K562 (cell line): ENCODE results near the gene NIM1K. TPM values are rescaled to one million over a fixed set of nuclear protein-coding genes. Genes with fewer than 3 reads are reported as not detected.

ENCODE experiments used
- ATAC-seq: fragments of 200-7000 bp; cut with Tn5 transposase; 3 replicates; pipeline ENCODE4 v1.9.1; 2020; ENCODE audit warnings: moderate library complexity
- BruUV-seq: library from RNA; stranded (reverse); fragments of 400-500 nt; replicated peaks from 2 replicates; lab custom pipeline; 2021; lab: Mats Ljungman, UMichigan
- CTCF ChIA-PET: fragments of 300-600 bp; formaldehyde crosslinking; extraction: SDS; loops from one replicate; lab custom pipeline; 2021; ENCODE audit warnings: low intra/inter-chr PET ratio; lab: Yijun Ruan, JAX
- POLR2A ChIA-PET: fragments of 300-600, 350-650 bp; sonication (Branson Sonifier 250); formaldehyde crosslinking; extraction: SDS; loops from one replicate; lab custom pipeline; 2021; ENCODE audit warnings: antibody characterized with exemption, inconsistent platforms; lab: Yijun Ruan, JAX
- DNase-seq, 4 experiments: peaks; one replicate each; pipeline versions ENCODE4 v3.0.0 to v3.0.0-alpha.2; 2011 to 2018; ENCODE audit warnings: low spot score in 3 of 4, mixed read lengths in 3 of 4; ENCODE audit errors: extremely low read depth in 1 of 4
- FAIRE-seq: peaks from 2 replicates; lab custom pipeline; 2011; peaks lifted over from hg19 to GRCh38; lab: Jason Lieb, UNC
- H2AFZ ChIP-seq: 2 replicates; pipeline ENCODE4 v1.6.0; 2011; ENCODE audit warnings: low read depth, low read length, control low read depth, inconsistent platforms
- H3K27ac ChIP-seq: fragments of 200-600 bp; 3 replicates; pipeline ENCODE4 v1.8.0; 2011; ENCODE audit warnings: low read depth, mild to moderate bottlenecking, control low read depth, inconsistent platforms, low read length, moderate library complexity, mixed read lengths; ENCODE audit errors: extremely low read depth
- H3K27me3 ChIP-seq, 2 experiments: fragments of 300-600 bp in 1 of 2; 2 replicates in 1 of 2; 3 replicates in 1 of 2; pipeline versions ENCODE4 v1.6.0 to v1.8.0; 2011; ENCODE audit warnings: inconsistent platforms in 2 of 2, low read length in 2 of 2, mild to moderate bottlenecking in 1 of 2, mixed read lengths in 1 of 2, moderate library complexity in 1 of 2; ENCODE audit not compliant: control insufficient read depth in 2 of 2, insufficient read depth in 2 of 2
- H3K36me3 ChIP-seq: fragments of 300-600 bp; 3 replicates; pipeline ENCODE4 v1.8.0; 2011; ENCODE audit warnings: mild to moderate bottlenecking, low read length, inconsistent platforms; ENCODE audit not compliant: control insufficient read depth, insufficient read depth
- H3K4me1 ChIP-seq, 2 experiments: fragments of 200-600 bp in 1 of 2; replicated peaks in 1 of 2; 2 replicates in 1 of 2; 3 replicates in 1 of 2; pipeline versions ENCODE4 v1.5.1 to v1.8.0; 2011; ENCODE audit warnings: inconsistent platforms in 2 of 2, low read length in 2 of 2, mild to moderate bottlenecking in 1 of 2, mixed read lengths in 1 of 2, moderate library complexity in 1 of 2; ENCODE audit not compliant: control insufficient read depth in 2 of 2, insufficient read depth in 2 of 2
- H3K4me2 ChIP-seq: 2 replicates; pipeline ENCODE4 v1.6.1; 2011; ENCODE audit warnings: low read length, control low read depth, inconsistent platforms, mixed read lengths; ENCODE audit not compliant: insufficient read depth
- H3K4me3 ChIP-seq: fragments of 200-600 bp; sonication (generic), shearing (Covaris generic); 2 replicates; pipeline ENCODE4 v1.5.1; 2016; ENCODE audit warnings: control low read depth, inconsistent platforms
- H3K79me2 ChIP-seq: fragments of 200-600 bp; 3 replicates; pipeline ENCODE4 v1.8.0; 2011; ENCODE audit warnings: low read length, inconsistent platforms; ENCODE audit not compliant: control insufficient read depth, insufficient read depth
- H3K9ac ChIP-seq, 2 experiments: 2 replicates each; pipeline versions ENCODE4 v1.6.0 to v1.6.1; 2011; ENCODE audit warnings: low read depth in 2 of 2, low read length in 2 of 2, control low read depth in 1 of 2, inconsistent platforms in 1 of 2, mild to moderate bottlenecking in 1 of 2, mixed read lengths in 1 of 2; ENCODE audit not compliant: insufficient read depth in 1 of 2
- H3K9me1 ChIP-seq: one replicate; pipeline ENCODE4 v1.6.0; 2011; ENCODE audit warnings: inconsistent platforms, mild to moderate bottlenecking, low read length, moderate library complexity; ENCODE audit not compliant: control insufficient read depth, insufficient read depth
- H3K9me3 ChIP-seq: replicated peaks from 2 replicates; pipeline ENCODE4 v1.5.1; 2011; ENCODE audit warnings: low read depth, low read length, inconsistent platforms; ENCODE audit not compliant: control insufficient read depth, insufficient read depth
- H4K20me1 ChIP-seq: replicated peaks from 2 replicates; pipeline ENCODE4 v1.6.1; 2011; ENCODE audit warnings: low read length, inconsistent platforms, mixed read lengths; ENCODE audit not compliant: control insufficient read depth, insufficient read depth
- DIDO1 ChIP-seq: fragments of 450-650 bp; IDR thresholded peaks from 2 replicates; pipeline ENCODE4 v1.6.1; 2016; ENCODE audit warnings: low read depth, missing biosample characterization, missing genetic modification characterization
- E2F5 ChIP-seq: sonication (generic); formaldehyde crosslinking; IDR thresholded peaks from 2 replicates; pipeline ENCODE4 v1.8.0; 2022; ENCODE audit warnings: mild to moderate bottlenecking, missing genetic modification reagents
- FOSL1 ChIP-seq: fragments of 200-800 bp; sonication (Bioruptor generic); conservative IDR thresholded peaks from 2 replicates; pipeline ENCODE4 v1.6.1; 2016; ENCODE audit warnings: missing genetic modification characterization, missing compliant biosample characterization
- SIRT6 ChIP-seq: IDR thresholded peaks from one replicate; pipeline ENCODE4 v1.6.1; 2012; ENCODE audit warnings: low read depth, mild to moderate bottlenecking, control low read depth, inconsistent platforms, low read length, moderate library complexity
- TBP ChIP-seq: optimal IDR thresholded peaks from 2 replicates; pipeline ENCODE3; 2011; ENCODE audit warnings: low read depth, low read length, improper control_type of control experiment
- TRIM24 ChIP-seq, 2 experiments: fragments of 450-650 bp; IDR thresholded peaks; 2 replicates each; pipeline ENCODE4 v1.6.1; 2016
- WHSC1 ChIP-seq: IDR thresholded peaks from one replicate; pipeline ENCODE4 v1.6.1; 2012; ENCODE audit warnings: low read length, control low read depth, inconsistent platforms
- XRCC4 ChIP-seq: IDR thresholded peaks from one replicate; pipeline ENCODE4 v1.6.1; 2011; ENCODE audit not compliant: insufficient read depth, insufficient read length; ENCODE audit errors: extremely low read depth
- ZFX ChIP-seq: sonication (generic); formaldehyde crosslinking; IDR thresholded peaks from 2 replicates; pipeline ENCODE4 v1.8.0; 2022; ENCODE audit warnings: mild to moderate bottlenecking, missing genetic modification reagents, moderate library complexity
- WGBS: fragments of 100-300 bp; shearing (Covaris generic); methylation state at CpG from one replicate; pipeline ENCODE4 v1.1.6; 2016; ENCODE audit warnings: low coverage, mixed read lengths; ENCODE audit not compliant: insufficient coverage; ENCODE audit errors: missing lambda C conversion rate; 5-methylcytosine and 5-hydroxymethylcytosine counted together
- in situ Hi-C: fragments of 300-500 bp; cut with MboI; formaldehyde crosslinking; loops from 4 replicates; pipeline ENCODE4 v1.15.0; 2018; ENCODE audit warnings: inconsistent platforms, mixed read lengths
- intact Hi-C: fragments of 100-400 bp; cut with micrococcal nuclease; formaldehyde crosslinking; loops from 2 replicates; pipeline ENCODE4 v1.14.2; 2022
- polyA plus RNA-seq, 8 experiments: library from polyadenylated mRNA; depleted of rRNA in 4 of 8; stranded (reverse) in 5 of 8; unstranded in 3 of 8; fragments of >200 nt; fragmentation: Nextera tagmentation in 2 of 8; fragmentation: Illumina TruSeq in 1 of 8; extraction: Ambion mirVana in 2 of 8; extraction: Trizol in 1 of 8; gene quantifications; 2 replicates each; pipeline versions ENCODE4 v1.2.1 to v1.2.3, GENCODE V29; 2011 to 2014; ENCODE audit warnings: inconsistent platforms in 1 of 8, missing spikeins in 1 of 8
- total RNA-seq, 7 experiments: library from RNA; depleted of rRNA in 6 of 7; stranded (reverse); fragments of >200 nt in 6 of 7; fragmentation: Illumina TruSeq in 2 of 7; extraction: Trizol in 2 of 7; gene quantifications; 2 replicates each; pipeline versions ENCODE4 v1.2.1 to v1.2.3, GENCODE V29; 2011 to 2021; ENCODE audit warnings: low replicate concordance in 1 of 7
- TF ChIP-seq, protein P1 (sequence below), 2 experiments: fragments of 450-650 bp in 1 of 2; sonication (generic) in 1 of 2; formaldehyde crosslinking in 1 of 2; IDR thresholded peaks in 1 of 2; conservative IDR thresholded peaks in 1 of 2; 2 replicates each; pipeline versions ENCODE4 v1.6.1 to v1.8.1; 2016 to 2023; ENCODE audit warnings: mild to moderate bottlenecking in 2 of 2, moderate library complexity in 2 of 2, inconsistent platforms in 1 of 2, missing genetic modification reagents in 1 of 2
- TF ChIP-seq, protein P2 (sequence below): sonication (generic); formaldehyde crosslinking; IDR thresholded peaks from 2 replicates; pipeline ENCODE4 v1.9.0; 2022; ENCODE audit warnings: mild to moderate bottlenecking, missing genetic modification reagents
- TF ChIP-seq, protein P3 (sequence below): fragments of 250-450 bp; sonication (Bioruptor Pico); IDR thresholded peaks from 2 replicates; pipeline ENCODE4 v1.8.0; 2021; ENCODE audit warnings: mild to moderate bottlenecking, moderate library complexity
- TF ChIP-seq, protein P4 (sequence below), 2 experiments: IDR thresholded peaks in 1 of 2; conservative IDR thresholded peaks in 1 of 2; 2 replicates each; pipeline ENCODE4 v1.6.1; 2016; ENCODE audit warnings: low read depth in 2 of 2, mild to moderate bottlenecking in 1 of 2, missing compliant biosample characterization in 1 of 2, missing genetic modification characterization in 1 of 2, moderate library complexity in 1 of 2
- TF ChIP-seq, protein P5 (sequence below), 2 experiments: fragments of 450-650 bp in 1 of 2; sonication (generic) in 1 of 2; formaldehyde crosslinking; conservative IDR thresholded peaks; 2 replicates each; pipeline versions ENCODE4 v1.4.0 to v1.8.1; 2020 to 2022; ENCODE audit warnings: mild to moderate bottlenecking in 1 of 2, missing genetic modification reagents in 1 of 2

Gene NIM1K
- total and polyA plus RNA-seq, 9 of the 15 experiments (the other 6 are each of a cell fraction or from before 2014, with no cell fraction given) = 0.03 to 0.34 (median 0.08) TPM; not detected in 3

- Histone ChIP-seq H3K4me1 (peaks cover 16 to 19% of the 10 kb centered on the region in 2 experiments; a peak in 4 of 5 replicates), H3K27me3 (no peaks in the 10 kb centered on the region), H3K4me2 (no peak overlapping the region), H3K9me1 (no peaks in the 10 kb centered on the region), H3K9me3 (peaks cover 9% of the 10 kb centered on the region; the same call in 1 of the 2 replicates), H3K36me3 (peaks cover 22% of the 10 kb centered on the region; the same call in 2 of the 3 replicates), H3K9ac (no peak overlapping the region), H3K4me3 (no peak overlapping the region), H3K27ac (no peak overlapping the region), H3K79me2 (peaks cover 31% of the 10 kb centered on the region), H2AFZ (no peak overlapping the region), H4K20me1 (peaks cover 20% of the 10 kb centered on the region)
- FAIRE-seq = no peak
- ChIA-PET POLR2A (no interaction called here), CTCF (no interaction called here)
- no TSS peak for BruUV-seq
- in situ Hi-C loops = no loop called here
- intact Hi-C loops = no loop called here
- WGBS = 83% methylated on average over 8 of the region's 8 CpGs
- DNase-seq = no peak
- ATAC-seq = no peak
- TF ChIP-seq, protein P1, sequence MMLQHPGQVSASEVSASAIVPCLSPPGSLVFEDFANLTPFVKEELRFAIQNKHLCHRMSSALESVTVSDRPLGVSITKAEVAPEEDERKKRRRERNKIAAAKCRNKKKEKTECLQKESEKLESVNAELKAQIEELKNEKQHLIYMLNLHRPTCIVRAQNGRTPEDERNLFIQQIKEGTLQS (IDR thresholded peaks at IDR 0.05) = peak; percentile 24; the same call in 1 of the 2 replicates
- TF ChIP-seq, protein P1 (CRISPR knock-in tag; conservative IDR thresholded peaks at IDR 0.05) = no peak
- TF ChIP-seq, protein P2, sequence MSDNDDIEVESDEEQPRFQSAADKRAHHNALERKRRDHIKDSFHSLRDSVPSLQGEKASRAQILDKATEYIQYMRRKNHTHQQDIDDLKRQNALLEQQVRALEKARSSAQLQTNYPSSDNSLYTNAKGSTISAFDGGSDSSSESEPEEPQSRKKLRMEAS (CRISPR knock-in tag) = no peak
- TF ChIP-seq FOSL1 = peak; percentile 63
- TF ChIP-seq, protein P3, sequence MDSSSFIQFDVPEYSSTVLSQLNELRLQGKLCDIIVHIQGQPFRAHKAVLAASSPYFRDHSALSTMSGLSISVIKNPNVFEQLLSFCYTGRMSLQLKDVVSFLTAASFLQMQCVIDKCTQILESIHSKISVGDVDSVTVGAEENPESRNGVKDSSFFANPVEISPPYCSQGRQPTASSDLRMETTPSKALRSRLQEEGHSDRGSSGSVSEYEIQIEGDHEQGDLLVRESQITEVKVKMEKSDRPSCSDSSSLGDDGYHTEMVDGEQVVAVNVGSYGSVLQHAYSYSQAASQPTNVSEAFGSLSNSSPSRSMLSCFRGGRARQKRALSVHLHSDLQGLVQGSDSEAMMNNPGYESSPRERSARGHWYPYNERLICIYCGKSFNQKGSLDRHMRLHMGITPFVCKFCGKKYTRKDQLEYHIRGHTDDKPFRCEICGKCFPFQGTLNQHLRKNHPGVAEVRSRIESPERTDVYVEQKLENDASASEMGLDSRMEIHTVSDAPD (CRISPR knock-in tag) = no peak
- TF ChIP-seq, protein P4, sequence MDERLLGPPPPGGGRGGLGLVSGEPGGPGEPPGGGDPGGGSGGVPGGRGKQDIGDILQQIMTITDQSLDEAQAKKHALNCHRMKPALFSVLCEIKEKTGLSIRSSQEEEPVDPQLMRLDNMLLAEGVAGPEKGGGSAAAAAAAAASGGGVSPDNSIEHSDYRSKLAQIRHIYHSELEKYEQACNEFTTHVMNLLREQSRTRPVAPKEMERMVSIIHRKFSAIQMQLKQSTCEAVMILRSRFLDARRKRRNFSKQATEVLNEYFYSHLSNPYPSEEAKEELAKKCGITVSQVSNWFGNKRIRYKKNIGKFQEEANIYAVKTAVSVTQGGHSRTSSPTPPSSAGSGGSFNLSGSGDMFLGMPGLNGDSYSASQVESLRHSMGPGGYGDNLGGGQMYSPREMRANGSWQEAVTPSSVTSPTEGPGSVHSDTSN (CRISPR knock-in tag; IDR thresholded peaks at IDR 0.05; ENCODE audit: low read depth) = no peak
- TF ChIP-seq, protein P4 (tag; conservative IDR thresholded peaks at IDR 0.05; ENCODE audit: low read depth) = no peak
- TF ChIP-seq ZFX (CRISPR knock-in tag) = no peak
- TF ChIP-seq DIDO1 (tag) = no peak
- no peak for TF ChIP-seq WHSC1
- no peak for TF ChIP-seq E2F5
- no peak for TF ChIP-seq SIRT6
- TF ChIP-seq XRCC4 = no peak
- TF ChIP-seq, protein P5, sequence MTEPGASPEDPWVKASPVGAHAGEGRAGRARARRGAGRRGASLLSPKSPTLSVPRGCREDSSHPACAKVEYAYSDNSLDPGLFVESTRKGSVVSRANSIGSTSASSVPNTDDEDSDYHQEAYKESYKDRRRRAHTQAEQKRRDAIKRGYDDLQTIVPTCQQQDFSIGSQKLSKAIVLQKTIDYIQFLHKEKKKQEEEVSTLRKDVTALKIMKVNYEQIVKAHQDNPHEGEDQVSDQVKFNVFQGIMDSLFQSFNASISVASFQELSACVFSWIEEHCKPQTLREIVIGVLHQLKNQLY (CRISPR knock-in tag; conservative IDR thresholded peaks at IDR 0.05) = no peak
- TF ChIP-seq TBP = no peak
- peak; percentile 43 to 61; a peak in 3 of 4 replicates for TF ChIP-seq TRIM24 (IDR thresholded peaks at IDR 0.05)
Measured at GRCh38 chr5:43315263-43315662, 123.2 kb downstream of the NIM1K start.
